Effector CD4-positive, alpha-beta T cell (primary cell): ENCODE results near the gene TNFAIP8.

Source experiments
- DNase-seq: peaks from one replicate; pipeline ENCODE4 v3.0.0-alpha.2; 2020
- total RNA-seq: gene quantifications from one replicate; lab custom pipeline; 2026; lab: John Stamatoyannopoulos, UW

Gene TNFAIP8
- 238 reads per million, percentile 94 among the genes with 10 or more reads in this experiment for total RNA-seq

- peak; percentile 38 for DNase-seq
Measured at GRCh38 chr5:119355685-119356611, at the start of gene TNFAIP8. Gene TNFAIP8 (plus strand): TSS chr5:119356019. CDS start chr5:119356091, 72 bp downstream.

GRCh38 chr5:119307170-119307569 lies 48.6 kb upstream of the TNFAIP8 start:
- DNase-seq = no peak

GRCh38 chr5:119309326-119309725 lies 46.5 kb upstream of the TNFAIP8 start:
- DNase-seq = no peak

- DNase-seq = no peak
Measured at GRCh38 chr5:119311688-119312087, 44.1 kb upstream of the TNFAIP8 start.

GRCh38 chr5:119312403-119312802 lies 43.4 kb upstream of the TNFAIP8 start:
- DNase-seq = no peak

GRCh38 chr5:119313197-119313596 lies 42.6 kb upstream of the TNFAIP8 start:
- no peak for DNase-seq

GRCh38 chr5:119313658-119314605 lies 41.9 kb upstream of the TNFAIP8 start:
- DNase-seq = no peak

- DNase-seq = peak; percentile 34
Measured at GRCh38 chr5:119315516-119315949, 40.3 kb upstream of the TNFAIP8 start.

- DNase-seq = no peak
Measured at GRCh38 chr5:119316086-119316485, 39.7 kb upstream of the TNFAIP8 start.

- DNase-seq = no peak
Measured at GRCh38 chr5:119316906-119317305, 38.9 kb upstream of the TNFAIP8 start.

- DNase-seq = no peak
Measured at GRCh38 chr5:119318256-119318894, 37.4 kb upstream of the TNFAIP8 start.

- no peak for DNase-seq
Measured at GRCh38 chr5:119319401-119319800, 36.4 kb upstream of the TNFAIP8 start.

- DNase-seq = no peak
Measured at GRCh38 chr5:119319890-119320289, 35.9 kb upstream of the TNFAIP8 start.

- DNase-seq = no peak
Measured at GRCh38 chr5:119321569-119322311, 34.1 kb upstream of the TNFAIP8 start.

- DNase-seq = no peak
Measured at GRCh38 chr5:119322312-119322947, 33.4 kb upstream of the TNFAIP8 start.

- no peak for DNase-seq
Measured at GRCh38 chr5:119322948-119323537, 32.8 kb upstream of the TNFAIP8 start.

- no peak for DNase-seq
Measured at GRCh38 chr5:119323601-119324000, 32.2 kb upstream of the TNFAIP8 start.

GRCh38 chr5:119324842-119325241 lies 31.0 kb upstream of the TNFAIP8 start:
- no peak for DNase-seq

- no peak for DNase-seq
Measured at GRCh38 chr5:119327018-119327417, 28.8 kb upstream of the TNFAIP8 start.

GRCh38 chr5:119328753-119329602 lies 26.8 kb upstream of the TNFAIP8 start:
- peak; percentile 69 for DNase-seq
